HepG2 (cell line): ENCODE results near the gene MFSD2A. TPM values are rescaled to one million over a fixed set of nuclear protein-coding genes. Genes with fewer than 3 reads are reported as not detected.

Experiments used
- BATF2 ChIP-seq: sonication (generic); formaldehyde crosslinking; IDR thresholded peaks from 2 replicates; pipeline ENCODE4 v1.8.0; 2022; ENCODE audit warnings: mild to moderate bottlenecking, missing genetic modification reagents, moderate library complexity
- HNRNPUL1 ChIP-seq: fragments of 200-400 bp; formaldehyde crosslinking; IDR thresholded peaks from 2 replicates; pipeline ENCODE4 v1.6.1; 2017; ENCODE audit warnings: low read depth, mild to moderate bottlenecking, low read length, moderate library complexity
- IKZF4 ChIP-seq: sonication (generic); formaldehyde crosslinking; IDR thresholded peaks from 2 replicates; pipeline ENCODE4 v1.5.1; 2020; ENCODE audit warnings: borderline replicate concordance, mild to moderate bottlenecking, low read depth, missing genetic modification reagents; ENCODE audit errors: not compliant biosample characterization
- RFX1 ChIP-seq: fragments of 450-650 bp; IDR thresholded peaks from 2 replicates; pipeline ENCODE4 v1.6.1; 2017
- SP1 ChIP-seq, 2 experiments: fragments of 450-650 bp in 1 of 2; sonication (generic) in 1 of 2; formaldehyde crosslinking in 1 of 2; IDR thresholded peaks; 2 replicates each; pipeline versions ENCODE4 v1.4.0 to v1.6.1; 2016 to 2020; ENCODE audit warnings: missing genetic modification reagents in 1 of 2
- SP5 ChIP-seq: IDR thresholded peaks from 2 replicates; pipeline ENCODE4 v1.6.1; 2016; ENCODE audit warnings: low read depth, borderline replicate concordance
- TGIF2 ChIP-seq: IDR thresholded peaks from 2 replicates; pipeline ENCODE4 v1.6.1; 2016; ENCODE audit warnings: control low read depth, missing compliant biosample characterization
- ZBTB42 ChIP-seq: sonication (generic); formaldehyde crosslinking; IDR thresholded peaks from 2 replicates; pipeline ENCODE4 v1.5.0; 2020; ENCODE audit warnings: mild to moderate bottlenecking, missing genetic modification reagents
- ZBTB8A ChIP-seq: sonication (generic); formaldehyde crosslinking; IDR thresholded peaks from 2 replicates; pipeline ENCODE4 v1.4.0; 2020; ENCODE audit warnings: mild to moderate bottlenecking, low read depth, missing genetic modification reagents, borderline replicate concordance
- ZNF710 ChIP-seq: sonication (generic); formaldehyde crosslinking; IDR thresholded peaks from 2 replicates; pipeline ENCODE4 v1.5.0; 2020; ENCODE audit warnings: mild to moderate bottlenecking, missing genetic modification reagents, borderline replicate concordance
- ZNF883 ChIP-seq: sonication (generic); formaldehyde crosslinking; IDR thresholded peaks from 2 replicates; pipeline ENCODE4 v1.5.1; 2020; ENCODE audit warnings: mild to moderate bottlenecking, missing genetic modification reagents; ENCODE audit errors: not compliant biosample characterization
- polyA plus RNA-seq, 8 experiments: library from polyadenylated mRNA; depleted of rRNA in 3 of 8; stranded (reverse) in 7 of 8; unstranded in 1 of 8; fragments of >200 nt; fragmentation: Illumina TruSeq in 4 of 8; extraction: Trizol in 4 of 8; gene quantifications; 2 replicates each; pipeline versions ENCODE4 v1.2.1 to v1.2.3, GENCODE V29; 2011 to 2016; ENCODE audit warnings: low read depth in 4 of 8, missing spikeins in 1 of 8, mixed read lengths in 1 of 8; ENCODE audit not compliant: insufficient read depth in 1 of 8
- total RNA-seq, 5 experiments: library from RNA; depleted of rRNA; stranded (reverse); fragments of >200 nt; fragmentation: Illumina TruSeq; extraction: Trizol; gene quantifications; 2 replicates each; pipeline ENCODE4 v1.2.3, GENCODE V29; 2016; ENCODE audit warnings: low read depth in 1 of 5
- TF ChIP-seq, protein P1 (sequence below): sonication (generic); formaldehyde crosslinking; IDR thresholded peaks from 2 replicates; pipeline ENCODE4 v1.8.1; 2023; ENCODE audit warnings: mild to moderate bottlenecking, moderate library complexity, missing genetic modification reagents
- TF ChIP-seq, protein P2 (sequence below): sonication (generic); formaldehyde crosslinking; IDR thresholded peaks from 2 replicates; pipeline ENCODE4 v1.4.0; 2020; ENCODE audit warnings: mild to moderate bottlenecking, missing genetic modification reagents
- TF ChIP-seq, protein P3 (sequence below): sonication (generic); formaldehyde crosslinking; IDR thresholded peaks from 2 replicates; pipeline ENCODE4 v1.4.0; 2020; ENCODE audit warnings: mild to moderate bottlenecking, missing genetic modification reagents, borderline replicate concordance
- TF ChIP-seq, protein P4 (sequence below): sonication (generic); formaldehyde crosslinking; IDR thresholded peaks from 2 replicates; pipeline ENCODE4 v1.4.0; 2020; ENCODE audit warnings: missing genetic modification reagents, borderline replicate concordance

MFSD2A gene
- total and polyA plus RNA-seq, 2 of the 13 experiments (the other 11 are each of a cell fraction or from before 2014, with no cell fraction given): 0.08 TPM; not detected in 1

- TF ChIP-seq BATF2 (peak; percentile 55; the same call in 1 of the 2 replicates), HNRNPUL1 (no peak), ZBTB8A (CRISPR knock-in tag) (no peak), TGIF2 (CRISPR knock-in tag) (no peak), ZNF883 (peak; percentile 52), IKZF4 (no peak), SP1 (IDR thresholded peaks at IDR 0.05) (no peak), SP1 (CRISPR knock-in tag; IDR thresholded peaks at IDR 0.05) (peak; percentile 35; the same call in 1 of the 2 replicates), RFX1 (no peak), ZNF710 (CRISPR knock-in tag) (0 out of 2 replicates have a peak, but pooled peaks have one; percentile 51), ZBTB42 (CRISPR knock-in tag) (no peak), SP5 (no peak)
- TF ChIP-seq, protein P1, sequence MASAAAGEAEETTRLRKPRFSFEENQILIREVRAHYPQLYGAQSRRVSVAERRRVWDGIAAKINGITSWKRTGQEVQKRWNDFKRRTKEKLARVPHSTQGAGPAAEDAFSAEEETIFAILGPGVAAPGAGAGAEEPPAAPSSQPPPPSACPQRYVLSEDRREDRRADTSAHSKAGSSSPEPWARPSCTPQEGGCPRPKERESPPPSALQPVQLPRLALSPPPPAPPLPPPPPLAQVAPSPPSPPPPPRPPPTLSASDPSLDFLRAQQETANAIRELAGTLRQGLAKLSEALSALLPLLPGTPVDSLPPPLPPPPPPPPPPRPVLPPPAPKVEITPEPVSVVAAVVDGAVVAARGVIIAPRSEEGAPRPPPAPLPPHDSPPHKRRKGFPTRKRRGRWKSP (CRISPR knock-in tag): peak; percentile 65
- TF ChIP-seq, protein P2, sequence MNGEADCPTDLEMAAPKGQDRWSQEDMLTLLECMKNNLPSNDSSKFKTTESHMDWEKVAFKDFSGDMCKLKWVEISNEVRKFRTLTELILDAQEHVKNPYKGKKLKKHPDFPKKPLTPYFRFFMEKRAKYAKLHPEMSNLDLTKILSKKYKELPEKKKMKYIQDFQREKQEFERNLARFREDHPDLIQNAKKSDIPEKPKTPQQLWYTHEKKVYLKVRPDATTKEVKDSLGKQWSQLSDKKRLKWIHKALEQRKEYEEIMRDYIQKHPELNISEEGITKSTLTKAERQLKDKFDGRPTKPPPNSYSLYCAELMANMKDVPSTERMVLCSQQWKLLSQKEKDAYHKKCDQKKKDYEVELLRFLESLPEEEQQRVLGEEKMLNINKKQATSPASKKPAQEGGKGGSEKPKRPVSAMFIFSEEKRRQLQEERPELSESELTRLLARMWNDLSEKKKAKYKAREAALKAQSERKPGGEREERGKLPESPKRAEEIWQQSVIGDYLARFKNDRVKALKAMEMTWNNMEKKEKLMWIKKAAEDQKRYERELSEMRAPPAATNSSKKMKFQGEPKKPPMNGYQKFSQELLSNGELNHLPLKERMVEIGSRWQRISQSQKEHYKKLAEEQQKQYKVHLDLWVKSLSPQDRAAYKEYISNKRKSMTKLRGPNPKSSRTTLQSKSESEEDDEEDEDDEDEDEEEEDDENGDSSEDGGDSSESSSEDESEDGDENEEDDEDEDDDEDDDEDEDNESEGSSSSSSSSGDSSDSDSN (CRISPR knock-in tag): peak; percentile 47; the same call in 1 of the 2 replicates
- TF ChIP-seq, protein P3, sequence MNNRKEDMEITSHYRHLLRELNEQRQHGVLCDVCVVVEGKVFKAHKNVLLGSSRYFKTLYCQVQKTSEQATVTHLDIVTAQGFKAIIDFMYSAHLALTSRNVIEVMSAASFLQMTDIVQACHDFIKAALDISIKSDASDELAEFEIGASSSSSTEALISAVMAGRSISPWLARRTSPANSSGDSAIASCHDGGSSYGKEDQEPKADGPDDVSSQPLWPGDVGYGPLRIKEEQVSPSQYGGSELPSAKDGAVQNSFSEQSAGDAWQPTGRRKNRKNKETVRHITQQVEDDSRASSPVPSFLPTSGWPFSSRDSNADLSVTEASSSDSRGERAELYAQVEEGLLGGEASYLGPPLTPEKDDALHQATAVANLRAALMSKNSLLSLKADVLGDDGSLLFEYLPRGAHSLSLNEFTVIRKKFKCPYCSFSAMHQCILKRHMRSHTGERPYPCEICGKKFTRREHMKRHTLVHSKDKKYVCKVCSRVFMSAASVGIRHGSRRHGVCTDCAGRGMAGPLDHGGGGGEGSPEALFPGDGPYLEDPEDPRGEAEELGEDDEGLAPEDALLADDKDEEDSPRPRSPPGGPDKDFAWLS (CRISPR knock-in tag): no peak
- TF ChIP-seq, protein P4, sequence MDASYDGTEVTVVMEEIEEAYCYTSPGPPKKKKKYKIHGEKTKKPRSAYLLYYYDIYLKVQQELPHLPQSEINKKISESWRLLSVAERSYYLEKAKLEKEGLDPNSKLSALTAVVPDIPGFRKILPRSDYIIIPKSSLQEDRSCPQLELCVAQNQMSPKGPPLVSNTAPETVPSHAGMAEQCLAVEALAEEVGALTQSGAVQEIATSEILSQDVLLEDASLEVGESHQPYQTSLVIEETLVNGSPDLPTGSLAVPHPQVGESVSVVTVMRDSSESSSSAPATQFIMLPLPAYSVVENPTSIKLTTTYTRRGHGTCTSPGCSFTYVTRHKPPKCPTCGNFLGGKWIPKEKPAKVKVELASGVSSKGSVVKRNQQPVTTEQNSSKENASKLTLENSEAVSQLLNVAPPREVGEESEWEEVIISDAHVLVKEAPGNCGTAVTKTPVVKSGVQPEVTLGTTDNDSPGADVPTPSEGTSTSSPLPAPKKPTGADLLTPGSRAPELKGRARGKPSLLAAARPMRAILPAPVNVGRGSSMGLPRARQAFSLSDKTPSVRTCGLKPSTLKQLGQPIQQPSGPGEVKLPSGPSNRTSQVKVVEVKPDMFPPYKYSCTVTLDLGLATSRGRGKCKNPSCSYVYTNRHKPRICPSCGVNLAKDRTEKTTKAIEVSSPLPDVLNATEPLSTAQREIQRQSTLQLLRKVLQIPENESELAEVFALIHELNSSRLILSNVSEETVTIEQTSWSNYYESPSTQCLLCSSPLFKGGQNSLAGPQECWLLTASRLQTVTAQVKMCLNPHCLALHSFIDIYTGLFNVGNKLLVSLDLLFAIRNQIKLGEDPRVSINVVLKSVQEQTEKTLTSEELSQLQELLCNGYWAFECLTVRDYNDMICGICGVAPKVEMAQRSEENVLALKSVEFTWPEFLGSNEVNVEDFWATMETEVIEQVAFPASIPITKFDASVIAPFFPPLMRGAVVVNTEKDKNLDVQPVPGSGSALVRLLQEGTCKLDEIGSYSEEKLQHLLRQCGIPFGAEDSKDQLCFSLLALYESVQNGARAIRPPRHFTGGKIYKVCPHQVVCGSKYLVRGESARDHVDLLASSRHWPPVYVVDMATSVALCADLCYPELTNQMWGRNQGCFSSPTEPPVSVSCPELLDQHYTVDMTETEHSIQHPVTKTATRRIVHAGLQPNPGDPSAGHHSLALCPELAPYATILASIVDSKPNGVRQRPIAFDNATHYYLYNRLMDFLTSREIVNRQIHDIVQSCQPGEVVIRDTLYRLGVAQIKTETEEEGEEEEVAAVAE (CRISPR knock-in tag): no peak
These were observed at the start of gene MFSD2A (continued) for GRCh38 chr1:39954870-39955546.
